H9 (cell line): ENCODE measurements around the gene PRAMEF12. TPM values are rescaled to one million over a fixed set of nuclear protein-coding genes. Genes with fewer than 3 reads are reported as not detected.

Experiments
- DNase-seq: peaks from one replicate; pipeline ENCODE4 v3.0.0-alpha.2; 2017
- H2AFZ ChIP-seq: one replicate; pipeline ENCODE4 v1.6.1; 2013; ENCODE audit warnings: mild to moderate bottlenecking, low read length, control low read depth, moderate library complexity
- H2AK5ac ChIP-seq: 2 replicates; pipeline ENCODE4 v1.6.1; 2013; ENCODE audit warnings: low read length, control low read depth, mixed read lengths; ENCODE audit not compliant: insufficient read length
- H2BK120ac ChIP-seq: one replicate; pipeline ENCODE4 v1.6.1; 2013; ENCODE audit warnings: low read depth, mild to moderate bottlenecking, low read length, control low read depth, inconsistent platforms; ENCODE audit not compliant: poor library complexity, severe bottlenecking
- H2BK12ac ChIP-seq: 2 replicates; pipeline ENCODE4 v1.6.1; 2013; ENCODE audit warnings: low read length, control low read depth, mixed read lengths, low read depth; ENCODE audit not compliant: insufficient read length
- H2BK15ac ChIP-seq: 2 replicates; pipeline ENCODE4 v1.6.1; 2013; ENCODE audit warnings: low read depth, low read length, control low read depth
- H2BK20ac ChIP-seq: one replicate; pipeline ENCODE4 v1.6.1; 2013; ENCODE audit warnings: low read depth, mild to moderate bottlenecking, low read length, control low read depth, inconsistent platforms; ENCODE audit not compliant: poor library complexity, severe bottlenecking
- H2BK5ac ChIP-seq: 2 replicates; pipeline ENCODE4 v1.6.1; 2013; ENCODE audit warnings: low read length, control low read depth, mixed read lengths; ENCODE audit not compliant: insufficient read length
- H3K14ac ChIP-seq: 2 replicates; pipeline ENCODE4 v1.6.1; 2013; ENCODE audit warnings: low read length, control low read depth; ENCODE audit not compliant: insufficient read depth
- H3K18ac ChIP-seq: 2 replicates; pipeline ENCODE4 v1.6.1; 2013; ENCODE audit warnings: low read depth, mild to moderate bottlenecking, mixed read lengths, low read length, control low read depth; ENCODE audit not compliant: insufficient read length
- H3K23ac ChIP-seq: 2 replicates; pipeline ENCODE4 v1.6.1; 2013; ENCODE audit warnings: low read length, control low read depth, mixed read lengths, low read depth; ENCODE audit not compliant: insufficient read length
- H3K23me2 ChIP-seq: 2 replicates; pipeline ENCODE4 v1.6.1; 2013; ENCODE audit warnings: low read depth, mild to moderate bottlenecking, mixed read lengths, low read length, control low read depth; ENCODE audit not compliant: insufficient read length, poor library complexity, severe bottlenecking
- H3K27ac ChIP-seq: 2 replicates; pipeline ENCODE4 v1.5.1; 2013; ENCODE audit warnings: low read length, control low read depth, mixed read lengths, low read depth; ENCODE audit not compliant: insufficient read length
- H3K27me3 ChIP-seq: 2 replicates; pipeline ENCODE4 v1.6.1; 2013; ENCODE audit warnings: low read length, control low read depth, inconsistent platforms; ENCODE audit not compliant: insufficient read depth
- H3K4ac ChIP-seq: 2 replicates; pipeline ENCODE4 v1.6.1; 2013; ENCODE audit warnings: low read depth, mild to moderate bottlenecking, control low read depth, inconsistent platforms, low read length, moderate library complexity
- H3K4me1 ChIP-seq: 2 replicates; pipeline ENCODE4 v1.6.1; 2013; ENCODE audit warnings: low read length, control low read depth, inconsistent platforms; ENCODE audit not compliant: insufficient read depth
- H3K4me2 ChIP-seq: 2 replicates; pipeline ENCODE4 v1.6.1; 2013; ENCODE audit warnings: low read length, control low read depth, mixed read lengths; ENCODE audit not compliant: insufficient read length, insufficient read depth
- H3K56ac ChIP-seq: 2 replicates; pipeline ENCODE4 v1.6.1; 2013; ENCODE audit warnings: low read depth, mild to moderate bottlenecking, mixed read lengths, low read length, control low read depth; ENCODE audit not compliant: insufficient read length
- H3K79me1 ChIP-seq: 2 replicates; pipeline ENCODE4 v1.6.1; 2013; ENCODE audit warnings: low read depth, mild to moderate bottlenecking, moderate library complexity, low read length, control low read depth, inconsistent platforms; ENCODE audit not compliant: insufficient read depth, poor library complexity, severe bottlenecking
- H3K79me2 ChIP-seq: 2 replicates; pipeline ENCODE4 v1.6.1; 2013; ENCODE audit warnings: low read length, control low read depth, inconsistent platforms; ENCODE audit not compliant: insufficient read depth
- H3K9ac ChIP-seq: 2 replicates; pipeline ENCODE4 v1.6.1; 2013; ENCODE audit warnings: low read length, control low read depth, mixed read lengths; ENCODE audit not compliant: insufficient read length; ENCODE audit errors: extremely low read depth
- H3K9me3 ChIP-seq: one replicate; pipeline ENCODE4 v1.6.1; 2013; ENCODE audit warnings: low read depth, low read length, inconsistent platforms; ENCODE audit not compliant: control insufficient read depth
- H3T11ph ChIP-seq: one replicate; pipeline ENCODE4 v1.6.1; 2013; ENCODE audit warnings: mild to moderate bottlenecking, low read length, control low read depth, inconsistent platforms
- H4K20me1 ChIP-seq: one replicate; pipeline ENCODE4 v1.6.1; 2013; ENCODE audit not compliant: control insufficient read depth, insufficient read length, insufficient read depth
- H4K5ac ChIP-seq: 2 replicates; pipeline ENCODE4 v1.6.1; 2013; ENCODE audit warnings: low read depth, mild to moderate bottlenecking, mixed read lengths, low read length, control low read depth; ENCODE audit not compliant: insufficient read length
- H4K8ac ChIP-seq: replicated peaks from 2 replicates; pipeline ENCODE4 v1.6.1; 2013; ENCODE audit warnings: low read length, control low read depth, mixed read lengths, low read depth; ENCODE audit not compliant: insufficient read length
- H4K91ac ChIP-seq: 2 replicates; pipeline ENCODE4 v1.6.1; 2013; ENCODE audit warnings: low read depth, mild to moderate bottlenecking, moderate library complexity, mixed read lengths, low read length, control low read depth; ENCODE audit not compliant: insufficient read length
- H3K27ac Mint-ChIP-seq, 3 experiments: 2 replicates in 2 of 3; 3 replicates in 1 of 3; pipeline ENCODE4 v1.8.0; 2020 to 2021; ENCODE audit warnings: mixed read lengths in 3 of 3, mild to moderate bottlenecking in 1 of 3, moderate library complexity in 1 of 3
- H3K27me3 Mint-ChIP-seq: 2 replicates; pipeline ENCODE4 v1.8.0; 2021; ENCODE audit warnings: low read depth, mild to moderate bottlenecking, moderate library complexity, mixed read lengths
- H3K36me3 Mint-ChIP-seq, 3 experiments: 2 replicates in 2 of 3; 3 replicates in 1 of 3; pipeline ENCODE4 v1.8.0; 2020 to 2021; ENCODE audit warnings: low read depth in 3 of 3, mixed read lengths in 3 of 3; ENCODE audit not compliant: insufficient read depth in 1 of 3
- H3K4me1 Mint-ChIP-seq, 2 experiments: 2 replicates each; pipeline ENCODE4 v1.8.0; 2020; ENCODE audit warnings: mixed read lengths in 2 of 2
- H3K4me3 Mint-ChIP-seq, 2 experiments: 2 replicates in 1 of 2; 3 replicates in 1 of 2; pipeline ENCODE4 v1.8.0; 2020 to 2021; ENCODE audit warnings: mild to moderate bottlenecking in 2 of 2, mixed read lengths in 2 of 2, moderate library complexity in 1 of 2
- H3K9me3 Mint-ChIP-seq, 2 experiments: 2 replicates in 1 of 2; 3 replicates in 1 of 2; pipeline ENCODE4 v1.8.0; 2020; ENCODE audit warnings: mild to moderate bottlenecking in 2 of 2, mixed read lengths in 2 of 2, moderate library complexity in 1 of 2
- WGBS: extraction: QIAGEN DNeasy Blood & Tissue Kit; methylation state at CpG from one replicate; pipeline ENCODE4 v1.1.7; 2013; ENCODE audit warnings: missing lambda C conversion rate, low lambda C conversion rate, mixed read lengths; ENCODE audit not compliant: insufficient read length; ENCODE audit errors: extremely low coverage; 5-methylcytosine and 5-hydroxymethylcytosine counted together
- total RNA-seq: library from RNA; stranded (reverse); gene quantifications from 2 replicates; pipeline ENCODE4 v1.2.1, GENCODE V29; 2021
- TF ChIP-seq, protein P1 (sequence below): fragments of 200-600 bp; sonication (generic); conservative IDR thresholded peaks from 3 replicates; pipeline ENCODE4 v1.8.0; 2021; ENCODE audit warnings: antibody characterized with exemption, mild to moderate bottlenecking

Gene PRAMEF12
- total RNA-seq, 1 experiment from 2014 or later: not detected

DNA sequence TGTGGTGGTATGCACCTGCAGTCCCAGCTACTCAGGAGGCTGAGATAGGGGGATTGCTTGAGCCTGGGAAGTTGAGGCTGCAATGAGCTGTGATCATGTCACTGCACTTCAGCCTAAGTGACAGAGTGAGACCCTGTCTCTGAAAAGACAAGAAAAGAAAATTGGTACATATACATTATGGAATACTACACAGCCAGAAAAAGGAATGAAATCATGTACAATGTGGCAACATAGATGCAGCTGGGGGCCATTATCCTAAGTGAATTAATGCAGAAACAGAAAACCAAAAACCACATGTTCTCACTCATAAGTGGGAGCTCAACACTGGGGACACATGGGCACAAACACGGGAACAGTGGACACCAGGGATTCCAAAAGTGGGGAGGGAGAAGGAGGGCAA lies 34.6 kb upstream of the PRAMEF12 start:
- Histone ChIP-seq H3K79me2 (no peaks in the 10 kb centered on the region), H3T11ph (no peak overlapping the region), H3K14ac (no peak overlapping the region), H2BK20ac (no peak overlapping the region), H3K23me2 (no peaks in the 10 kb centered on the region), H3K4me2 (no peak overlapping the region), H2BK15ac (no peak overlapping the region), H4K20me1 (no peaks in the 10 kb centered on the region), H3K9ac (no peak overlapping the region), H2BK120ac (no peak overlapping the region), H2AK5ac (no peak overlapping the region), H3K79me1 (no peaks in the 10 kb centered on the region), H3K56ac (no peak overlapping the region), H2BK12ac (no peak overlapping the region), H3K23ac (no peak overlapping the region), H2AFZ (no peak overlapping the region), H3K18ac (no peak overlapping the region), H3K27me3 (no peaks in the 10 kb centered on the region), H3K4me1 (peaks cover 3% of the 10 kb centered on the region; the same call in 1 of the 2 replicates), H2BK5ac (no peak overlapping the region), H3K9me3 (no peaks in the 10 kb centered on the region), H4K5ac (no peak overlapping the region), H4K8ac (no peak overlapping the region), H3K4ac (no peak overlapping the region), H4K91ac (no peak overlapping the region), H3K27ac (no peak overlapping the region)
- no peak overlapping the region for H3K27ac Mint-ChIP-seq
- TF ChIP-seq, protein P1, sequence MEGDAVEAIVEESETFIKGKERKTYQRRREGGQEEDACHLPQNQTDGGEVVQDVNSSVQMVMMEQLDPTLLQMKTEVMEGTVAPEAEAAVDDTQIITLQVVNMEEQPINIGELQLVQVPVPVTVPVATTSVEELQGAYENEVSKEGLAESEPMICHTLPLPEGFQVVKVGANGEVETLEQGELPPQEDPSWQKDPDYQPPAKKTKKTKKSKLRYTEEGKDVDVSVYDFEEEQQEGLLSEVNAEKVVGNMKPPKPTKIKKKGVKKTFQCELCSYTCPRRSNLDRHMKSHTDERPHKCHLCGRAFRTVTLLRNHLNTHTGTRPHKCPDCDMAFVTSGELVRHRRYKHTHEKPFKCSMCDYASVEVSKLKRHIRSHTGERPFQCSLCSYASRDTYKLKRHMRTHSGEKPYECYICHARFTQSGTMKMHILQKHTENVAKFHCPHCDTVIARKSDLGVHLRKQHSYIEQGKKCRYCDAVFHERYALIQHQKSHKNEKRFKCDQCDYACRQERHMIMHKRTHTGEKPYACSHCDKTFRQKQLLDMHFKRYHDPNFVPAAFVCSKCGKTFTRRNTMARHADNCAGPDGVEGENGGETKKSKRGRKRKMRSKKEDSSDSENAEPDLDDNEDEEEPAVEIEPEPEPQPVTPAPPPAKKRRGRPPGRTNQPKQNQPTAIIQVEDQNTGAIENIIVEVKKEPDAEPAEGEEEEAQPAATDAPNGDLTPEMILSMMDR: no peak
- H3K4me3 Mint-ChIP-seq: no peak overlapping the region
- H3K4me1 Mint-ChIP-seq: peaks cover 7% of the 10 kb centered on the region in 2 experiments; a peak in 3 of 4 replicates
- DNase-seq: no peak
- no peaks in the 10 kb centered on the region for H3K27me3 Mint-ChIP-seq
- peaks cover 3 to 4% of the 10 kb centered on the region in 2 experiments; a peak in 4 of 5 replicates for H3K9me3 Mint-ChIP-seq
- H3K36me3 Mint-ChIP-seq: no peaks in the 10 kb centered on the region
- WGBS: no CpG with 5 or more reads among the region's 1 CpG
